GM19193 (cell line): ENCODE results near the gene CABLES2.

Experiments
- POLR2A ChIP-seq: IDR thresholded peaks from 4 replicates; pipeline ENCODE4 v1.6.1; 2011; ENCODE audit not compliant: insufficient read depth, insufficient read length; ENCODE audit errors: extremely low read depth

CABLES2 gene

GRCh38 chr20:62441987-62442539, 35.0 kb upstream of the CABLES2 start:
- TF ChIP-seq POLR2A, result no peak

GRCh38 chr20:62439218-62439617, 32.1 kb upstream of the CABLES2 start:
- no peak for TF ChIP-seq POLR2A

- no peak for TF ChIP-seq POLR2A
Measured at GRCh38 chr20:62437927-62438326, 30.8 kb upstream of the CABLES2 start.

- TF ChIP-seq POLR2A, result no peak
Measured at GRCh38 chr20:62437496-62437895, 30.4 kb upstream of the CABLES2 start.

GRCh38 chr20:62436692-62437091, 29.6 kb upstream of the CABLES2 start:
- no peak for TF ChIP-seq POLR2A

GRCh38 chr20:62433658-62434497, 26.8 kb upstream of the CABLES2 start:
- no peak for TF ChIP-seq POLR2A

GRCh38 chr20:62430866-62431447, 23.9 kb upstream of the CABLES2 start:
- no peak for TF ChIP-seq POLR2A

GRCh38 chr20:62430311-62430853, 23.3 kb upstream of the CABLES2 start:
- TF ChIP-seq POLR2A, result no peak

- TF ChIP-seq POLR2A, result no peak
Measured at GRCh38 chr20:62429455-62430310, 22.6 kb upstream of the CABLES2 start.

- no peak for TF ChIP-seq POLR2A
Measured at GRCh38 chr20:62428396-62429295, 21.6 kb upstream of the CABLES2 start.

- no peak for TF ChIP-seq POLR2A
Measured at GRCh38 chr20:62428002-62428372, 20.9 kb upstream of the CABLES2 start.

GRCh38 chr20:62427172-62428001, 20.3 kb upstream of the CABLES2 start, which contains the start of gene RBBP8NL:
Gene RBBP8NL (minus strand): TSS chr20:62427539. CDS start chr20:62419647, 7,892 bp downstream.
- TF ChIP-seq POLR2A, result no peak

GRCh38 chr20:62426699-62427131, 19.6 kb upstream of the CABLES2 start:
- no peak for TF ChIP-seq POLR2A
